MCF 10A (cell line): ENCODE data around the gene DGUOK. TPM values are rescaled to one million over a fixed set of nuclear protein-coding genes. Genes with fewer than 3 reads are reported as not detected.

Source experiments
- BruUV-seq: library from RNA; stranded (reverse); fragments of 400-500 nt; replicated peaks from 2 replicates; lab custom pipeline; 2021; lab: Mats Ljungman, UMichigan
- CTCF ChIA-PET: fragments of 300-600 bp; sonication (Branson Sonifier 250); formaldehyde crosslinking; extraction: SDS; loops from one replicate; lab custom pipeline; 2021; ENCODE audit warnings: antibody characterized with exemption, inconsistent platforms; lab: Yijun Ruan, JAX
- POLR2A ChIA-PET: fragments of 300-600, 350-650 bp; sonication (Branson Sonifier 250); formaldehyde crosslinking; extraction: SDS; loops from one replicate; lab custom pipeline; 2020; ENCODE audit warnings: antibody characterized with exemption, inconsistent platforms; lab: Yijun Ruan, JAX
- DNase-seq: peaks from one replicate; pipeline ENCODE4 v3.0.0-alpha.2; 2018; ENCODE audit not compliant: unreplicated experiment
- H3K27ac Mint-ChIP-seq: one replicate; pipeline ENCODE4 v1.8.0; 2022; ENCODE audit warnings: mild to moderate bottlenecking, low read depth, mixed read lengths; ENCODE audit not compliant: unreplicated experiment
- H3K27me3 Mint-ChIP-seq: one replicate; pipeline ENCODE4 v1.8.0; 2022; ENCODE audit warnings: mixed read lengths; ENCODE audit not compliant: insufficient read depth, unreplicated experiment
- H3K36me3 Mint-ChIP-seq: one replicate; pipeline ENCODE4 v1.8.0; 2022; ENCODE audit warnings: mild to moderate bottlenecking, moderate library complexity, mixed read lengths; ENCODE audit not compliant: insufficient read depth, unreplicated experiment
- H3K4me1 Mint-ChIP-seq: one replicate; pipeline ENCODE4 v1.8.0; 2022; ENCODE audit warnings: mixed read lengths; ENCODE audit not compliant: insufficient read depth, unreplicated experiment
- H3K4me3 Mint-ChIP-seq: one replicate; pipeline ENCODE4 v1.8.0; 2022; ENCODE audit warnings: mild to moderate bottlenecking, moderate library complexity, mixed read lengths; ENCODE audit not compliant: unreplicated experiment
- H3K9me3 Mint-ChIP-seq: one replicate; pipeline ENCODE4 v1.8.0; 2022; ENCODE audit warnings: mixed read lengths; ENCODE audit not compliant: unreplicated experiment
- intact Hi-C: fragments of 100-400 bp; cut with micrococcal nuclease; formaldehyde crosslinking; loops from 2 replicates; pipeline ENCODE4 v1.14.1; 2022
- total RNA-seq: library from RNA; stranded (reverse); gene quantifications from 2 replicates; pipeline ENCODE4 v1.2.3, GENCODE V29; 2022
- TF ChIP-seq, protein P1 (sequence below): fragments of 200-600 bp; IDR thresholded peaks from one replicate; pipeline ENCODE4 v1.8.0; 2022; ENCODE audit warnings: antibody characterized with exemption, mild to moderate bottlenecking; ENCODE audit not compliant: unreplicated experiment

Gene DGUOK
- total RNA-seq, 1 experiment from 2014 or later = 92.3 TPM

DNA sequence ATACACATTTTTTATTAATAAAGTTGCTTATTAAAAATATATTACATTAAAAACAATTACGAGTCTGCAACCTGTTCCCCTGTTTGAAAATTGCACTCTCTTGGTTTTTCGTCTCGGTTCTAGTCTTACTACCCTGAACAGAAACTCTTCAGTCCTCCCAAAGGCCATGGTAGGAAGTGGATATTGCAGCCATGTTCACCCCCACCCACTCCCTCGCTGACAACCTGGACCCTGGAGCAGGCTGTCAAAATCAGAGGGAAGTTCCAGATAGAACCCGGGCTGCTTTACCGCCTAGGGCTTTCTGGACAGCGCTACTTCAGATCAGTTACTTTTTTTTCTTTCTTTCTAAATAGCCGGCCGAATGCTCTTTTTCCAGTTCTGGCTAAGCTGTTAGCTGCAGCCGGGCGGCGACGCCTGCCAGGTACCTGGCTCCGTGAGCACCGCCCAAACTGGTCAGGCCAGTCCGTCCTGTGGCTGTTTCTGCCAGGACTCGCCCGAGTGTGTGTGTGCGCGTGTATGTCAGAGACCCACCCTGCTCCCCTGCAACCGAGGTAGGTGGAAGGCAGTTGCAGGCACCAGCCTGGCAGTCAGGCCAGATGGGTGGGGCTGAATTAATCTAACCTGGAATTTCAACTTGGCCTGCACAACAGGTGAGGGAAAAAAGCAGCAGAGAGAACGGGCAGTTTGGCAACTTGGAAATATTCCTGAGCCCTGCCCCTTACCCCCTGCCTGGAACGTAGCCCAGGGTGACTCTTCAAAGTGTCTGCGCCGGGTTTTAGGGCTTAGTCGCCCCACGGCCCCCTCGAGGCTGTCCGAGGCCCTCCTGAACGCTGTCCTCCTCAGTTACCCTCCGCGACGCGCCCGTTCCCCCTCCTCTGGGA lies 56.9 kb downstream of the DGUOK start:
- peak overlapping the region; percentile 78 for H3K27ac Mint-ChIP-seq
- ChIA-PET POLR2A (interaction anchor here (0.6 to 2.6 kb wide), 11 partner anchors 10 to 407 kb away, joined by 3 to 15 read pairs (median 4); partner anchors contain the start of genes DGUOK and MOB1A), CTCF (no interaction called here)
- peaks cover 59% of the 10 kb centered on the region for H3K4me1 Mint-ChIP-seq
- TF ChIP-seq, protein P1, sequence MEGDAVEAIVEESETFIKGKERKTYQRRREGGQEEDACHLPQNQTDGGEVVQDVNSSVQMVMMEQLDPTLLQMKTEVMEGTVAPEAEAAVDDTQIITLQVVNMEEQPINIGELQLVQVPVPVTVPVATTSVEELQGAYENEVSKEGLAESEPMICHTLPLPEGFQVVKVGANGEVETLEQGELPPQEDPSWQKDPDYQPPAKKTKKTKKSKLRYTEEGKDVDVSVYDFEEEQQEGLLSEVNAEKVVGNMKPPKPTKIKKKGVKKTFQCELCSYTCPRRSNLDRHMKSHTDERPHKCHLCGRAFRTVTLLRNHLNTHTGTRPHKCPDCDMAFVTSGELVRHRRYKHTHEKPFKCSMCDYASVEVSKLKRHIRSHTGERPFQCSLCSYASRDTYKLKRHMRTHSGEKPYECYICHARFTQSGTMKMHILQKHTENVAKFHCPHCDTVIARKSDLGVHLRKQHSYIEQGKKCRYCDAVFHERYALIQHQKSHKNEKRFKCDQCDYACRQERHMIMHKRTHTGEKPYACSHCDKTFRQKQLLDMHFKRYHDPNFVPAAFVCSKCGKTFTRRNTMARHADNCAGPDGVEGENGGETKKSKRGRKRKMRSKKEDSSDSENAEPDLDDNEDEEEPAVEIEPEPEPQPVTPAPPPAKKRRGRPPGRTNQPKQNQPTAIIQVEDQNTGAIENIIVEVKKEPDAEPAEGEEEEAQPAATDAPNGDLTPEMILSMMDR = no peak
- H3K27me3 Mint-ChIP-seq = no peaks in the 10 kb centered on the region
- no peaks in the 10 kb centered on the region for H3K9me3 Mint-ChIP-seq
- H3K4me3 Mint-ChIP-seq = peak overlapping the region; percentile 74
- peaks cover 9% of the 10 kb centered on the region for H3K36me3 Mint-ChIP-seq
- intact Hi-C loops = loop anchor here (2.0 to 10.0 kb wide), 3 partner anchors 46 to 155 kb away; partner anchors contain the start of gene STAMBP
- BruUV-seq = no TSS peak
- peak; percentile 91 for DNase-seq

- intact Hi-C loops = loop anchor here (5.0 to 10.0 kb wide), 2 partner anchors 47 to 130 kb away; no protein-coding TSS in a partner anchor
- Mint-ChIP-seq H3K27me3 (no peaks in the 10 kb centered on the region), H3K9me3 (no peaks in the 10 kb centered on the region), H3K4me1 (peaks cover 55% of the 10 kb centered on the region), H3K36me3 (peaks cover 17% of the 10 kb centered on the region), H3K4me3 (peak within 1 kb of the TSS; percentile 74), H3K27ac (peak within 1 kb of the TSS; percentile 78)
- TF ChIP-seq, protein P1 = no peak
- POLR2A ChIA-PET = interaction anchor here (0.6 to 1.2 kb wide), 6 partner anchors 18 to 247 kb away, joined by 3 to 6 read pairs (median 3); partner anchors contain the start of genes DGUOK and TPRKB
- peak; percentile 43 for DNase-seq
- CTCF ChIA-PET = no interaction called here
- no TSS peak for BruUV-seq
Measured at GRCh38 chr2:73984203-73984921, 57.7 kb downstream of the DGUOK start, which contains the start of gene TET3. Gene TET3 (plus strand): TSS chr2:73984910. CDS start chr2:73986404, 1,494 bp downstream.

DNA sequence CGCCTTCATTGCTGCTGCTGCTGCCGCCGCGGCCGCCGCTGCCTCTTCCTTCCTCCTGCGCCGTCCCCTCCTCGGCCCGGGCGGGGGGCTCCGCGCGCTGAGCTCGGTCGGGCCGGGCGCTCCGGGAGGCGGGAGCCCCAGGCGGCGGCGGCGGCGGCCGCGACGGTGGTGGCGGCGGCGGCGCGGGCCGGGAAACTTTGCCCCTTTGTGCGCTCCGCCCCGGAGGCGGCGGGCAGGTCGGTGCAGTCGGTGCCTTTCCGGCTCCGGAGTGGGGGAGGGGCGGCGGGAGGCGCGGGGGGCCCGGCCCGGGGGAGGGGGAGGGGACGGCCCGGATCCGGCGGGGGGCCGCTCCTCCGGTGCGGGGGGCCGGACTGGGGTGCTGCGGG lies 58.2 kb downstream of the DGUOK start:
- ChIA-PET POLR2A (interaction anchor here (0.6 to 1.2 kb wide), 5 partner anchors 13 to 248 kb away, joined by 3 to 6 read pairs (median 3); partner anchors contain the start of gene TPRKB), CTCF (interaction anchor here (0.6 kb wide), 1 partner anchor 100 kb away, joined by 3 read pairs; no protein-coding TSS in a partner anchor)
- no TSS peak for BruUV-seq
- no peak for DNase-seq
- Mint-ChIP-seq H3K27me3 (no peaks in the 10 kb centered on the region), H3K4me1 (peaks cover 54% of the 10 kb centered on the region), H3K27ac (no peak overlapping the region), H3K9me3 (no peaks in the 10 kb centered on the region), H3K36me3 (peaks cover 21% of the 10 kb centered on the region), H3K4me3 (peak overlapping the region; percentile 74)
- TF ChIP-seq, protein P1 = no peak
- intact Hi-C loops = loop anchor here (5.0 to 10.0 kb wide), 2 partner anchors 48 to 130 kb away; no protein-coding TSS in a partner anchor
